Stimulated activated CD8-positive, alpha-beta memory T cell treated with anti-CD3 and anti-CD28 coated beads, Interleukin-15, amount 100 ng/mL, for 24 hours (primary cell): ENCODE data around the gene TTC38.
"Not testable (repeated sequence)": the region's sequence is repeated elsewhere in the genome, so short reads cannot be mapped to it uniquely, and the experiment has no call there.

Experiments
- DNase-seq: peaks from one replicate; pipeline ENCODE4 v3.0.0-alpha.2; 2020; ENCODE audit warnings: low read depth

TTC38 gene

DNA sequence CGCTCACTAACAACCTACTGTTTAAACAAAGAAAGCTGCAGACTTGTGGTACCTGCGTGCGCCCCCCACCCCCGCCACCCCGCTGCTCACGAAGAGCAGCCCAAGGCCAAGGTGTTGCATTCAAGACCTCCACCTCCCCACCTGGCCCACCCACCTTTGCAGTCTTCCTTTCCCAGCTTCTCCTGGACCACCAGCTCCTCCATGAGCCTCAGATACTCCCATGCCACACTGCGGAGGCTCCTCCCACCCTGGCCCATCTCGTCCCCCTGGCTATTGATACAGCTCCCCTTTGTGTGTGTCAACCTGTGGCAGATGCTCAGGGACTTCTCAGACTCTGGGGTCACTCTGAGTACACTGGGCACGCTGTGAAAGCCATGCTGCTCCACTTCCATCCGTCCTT is 21.6 kb upstream of the TTC38 start:
- no peak for DNase-seq

DNA sequence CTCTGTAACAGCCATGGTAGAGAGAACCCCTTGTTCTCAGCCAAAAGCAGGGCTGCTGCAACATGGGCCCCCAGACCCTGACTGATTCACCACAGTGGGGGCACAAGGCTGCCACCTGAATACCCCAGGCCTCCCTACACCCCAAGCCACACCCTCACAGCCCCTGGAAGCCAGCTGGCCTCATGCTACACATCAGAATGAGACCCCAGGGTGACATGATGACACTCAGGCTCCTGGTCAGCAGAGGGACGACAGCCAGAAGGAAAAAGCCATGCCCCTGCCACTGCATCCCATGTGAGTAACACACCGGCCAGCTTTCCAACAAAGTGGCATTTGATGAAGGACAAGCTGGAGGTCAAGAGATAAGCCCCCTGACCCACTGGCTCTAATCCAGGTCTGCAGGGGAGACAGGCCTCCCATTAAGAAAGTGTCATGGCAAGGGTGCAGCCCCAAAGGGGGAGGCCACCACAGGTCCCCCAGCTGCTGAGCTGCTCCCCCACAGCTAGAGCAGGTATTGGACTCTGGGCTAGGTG is 20.3 kb upstream of the TTC38 start:
- DNase-seq, result no peak

DNA sequence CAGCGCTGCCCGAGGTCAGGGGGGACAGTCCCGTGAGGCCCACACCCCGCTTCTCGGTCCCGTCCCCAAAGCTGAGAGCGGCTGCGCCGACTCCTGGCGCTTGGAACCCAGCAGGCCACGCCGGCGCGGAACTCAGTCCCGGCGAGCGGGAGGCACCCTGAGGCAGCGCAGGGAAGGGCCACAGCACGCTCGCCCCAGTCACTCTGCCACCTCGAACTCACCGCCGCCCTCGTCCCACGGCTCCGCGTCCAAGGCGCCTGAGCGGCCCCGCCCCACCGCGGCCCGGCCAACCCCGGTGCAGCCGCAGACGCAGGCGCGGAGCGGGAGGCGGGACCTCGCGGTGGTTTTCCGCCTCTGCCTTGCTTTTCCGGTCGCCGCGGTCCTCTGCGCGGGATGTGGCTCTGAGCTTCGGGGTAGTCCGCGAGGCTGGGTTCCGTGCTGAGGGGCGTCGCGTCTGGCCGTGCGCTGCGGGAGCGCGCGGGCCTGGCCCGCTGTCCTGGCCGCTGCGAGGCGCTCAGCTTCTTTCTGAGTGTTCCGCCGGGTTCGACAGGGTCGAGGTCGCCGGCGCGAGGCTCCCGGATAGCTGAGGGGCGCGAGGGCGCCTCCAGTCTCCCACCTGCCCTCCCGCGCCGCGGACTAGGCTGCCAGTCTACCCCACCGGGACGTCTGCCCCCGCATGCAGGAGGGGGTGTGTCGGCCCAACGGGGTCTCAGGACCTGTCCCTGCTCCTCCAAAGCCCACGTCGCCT is 17.6 kb upstream of the TTC38 start, which contains the start of gene CDPF1:
Gene CDPF1, minus strand, starts transcription at position 259 of the 748 bp plus-strand sequence. CDS start 2,009 bp downstream, outside the sequence.
- DNase-seq, result peak; percentile 86

DNA sequence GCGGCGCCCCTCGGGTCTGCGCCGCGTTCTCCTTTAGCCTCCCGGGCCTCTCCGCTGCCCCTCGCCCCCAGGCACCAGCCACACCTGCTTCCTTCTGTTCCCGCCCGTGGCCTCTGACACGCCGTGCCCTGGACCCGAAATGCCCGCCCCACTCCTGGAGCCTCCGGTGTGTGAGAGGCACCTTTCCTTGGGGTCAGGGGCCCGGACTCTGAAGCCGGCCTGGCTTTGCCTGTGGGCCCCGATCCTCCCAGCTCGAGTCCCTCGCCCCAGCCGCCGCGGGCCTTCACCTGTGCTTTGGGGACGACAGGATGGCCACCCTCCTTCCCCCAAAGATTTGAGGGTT is 17.1 kb upstream of the TTC38 start:
- DNase-seq, result no peak

DNA sequence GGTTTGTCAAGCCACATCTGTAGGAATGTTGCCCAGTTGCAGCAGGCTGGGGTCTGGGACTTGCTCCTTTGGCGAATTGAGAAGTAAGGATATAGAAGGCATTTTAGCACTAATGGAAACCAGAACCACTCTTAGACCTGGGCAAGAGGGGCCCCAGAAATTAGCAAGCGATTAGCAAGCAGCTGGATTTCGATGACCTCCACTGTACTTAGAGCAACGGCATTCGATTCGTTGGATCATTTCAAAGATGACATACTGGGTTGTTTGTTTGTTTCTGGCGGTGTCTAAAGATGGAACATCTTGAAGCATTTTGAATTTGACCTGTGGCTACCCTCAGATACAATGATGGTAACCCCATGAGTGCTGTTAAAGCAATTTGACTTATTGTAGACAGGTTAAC is 16.5 kb upstream of the TTC38 start:
- DNase-seq, result no peak

DNA sequence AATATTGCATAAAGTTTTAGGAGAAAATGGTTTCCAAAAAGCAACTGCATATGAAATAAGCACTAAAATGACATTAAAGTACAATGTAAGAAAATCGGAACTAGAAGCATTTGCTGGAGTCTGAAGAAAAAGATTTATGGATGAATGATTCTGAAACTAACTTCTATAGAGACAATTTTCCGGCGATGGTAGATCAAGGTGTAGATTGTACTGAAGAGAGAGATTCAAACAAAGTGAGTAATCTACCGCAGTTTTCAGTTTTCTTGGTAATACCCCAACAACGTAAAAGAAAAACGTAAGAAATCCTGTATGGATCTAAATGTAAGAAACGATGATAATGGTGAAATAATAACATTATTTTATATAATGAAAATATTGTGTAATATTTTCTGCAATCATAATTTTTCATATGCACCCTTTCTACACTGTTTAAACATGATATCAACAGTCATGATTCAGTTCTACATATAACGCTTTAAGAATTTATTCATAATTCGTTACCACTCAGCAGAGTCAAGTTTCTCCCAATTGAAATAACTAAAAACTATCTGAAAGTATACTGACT is 15.9 kb upstream of the TTC38 start:
- DNase-seq, result no peak

DNA sequence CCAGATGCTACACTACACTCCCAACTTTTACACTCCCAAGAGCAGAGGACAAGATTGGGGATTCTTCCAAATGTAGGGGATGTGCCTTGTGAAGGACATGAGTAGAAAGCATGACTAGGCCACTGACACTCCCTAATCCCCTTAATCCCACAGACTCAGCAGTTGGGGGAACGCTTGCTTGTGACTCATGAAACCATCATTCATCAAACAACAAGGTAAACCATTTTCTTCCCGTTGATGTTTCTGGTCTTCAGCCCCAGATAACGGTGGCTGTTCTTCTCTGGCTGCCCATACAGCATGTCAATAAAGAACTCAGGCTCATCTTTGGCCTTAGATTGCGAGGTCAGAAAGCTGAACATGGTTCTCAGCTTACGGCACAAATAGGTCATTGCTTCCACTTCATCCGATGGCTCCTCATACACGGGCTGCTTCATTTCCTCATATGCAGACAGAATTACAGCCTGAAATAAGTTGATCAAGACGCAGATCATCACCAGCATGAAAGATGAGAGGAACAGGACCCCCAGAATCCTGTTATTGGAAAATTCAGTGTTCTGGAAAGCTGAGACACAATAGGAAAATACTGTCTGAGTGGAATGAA is 11.3 kb upstream of the TTC38 start:
- no peak for DNase-seq

DNA sequence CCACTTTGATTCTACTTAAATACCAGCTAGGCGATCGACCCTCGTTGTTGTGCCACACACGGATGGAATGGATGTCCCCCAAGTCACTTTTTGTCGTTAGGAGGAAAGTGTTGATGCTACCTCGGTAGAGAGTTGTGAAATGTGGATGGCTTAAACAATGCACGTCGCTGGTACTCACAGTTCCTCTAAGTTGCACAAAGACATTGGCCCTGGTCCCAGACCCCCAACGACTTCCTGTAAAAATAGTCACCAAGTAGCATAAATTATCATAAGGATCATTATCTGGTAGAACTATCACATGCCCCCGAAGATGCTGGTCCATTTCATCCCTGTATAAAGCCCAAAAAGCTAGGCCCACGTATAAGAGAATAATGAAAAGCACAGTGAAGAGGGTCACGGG is 8.4 kb upstream of the TTC38 start:
- DNase-seq, result no peak

DNA sequence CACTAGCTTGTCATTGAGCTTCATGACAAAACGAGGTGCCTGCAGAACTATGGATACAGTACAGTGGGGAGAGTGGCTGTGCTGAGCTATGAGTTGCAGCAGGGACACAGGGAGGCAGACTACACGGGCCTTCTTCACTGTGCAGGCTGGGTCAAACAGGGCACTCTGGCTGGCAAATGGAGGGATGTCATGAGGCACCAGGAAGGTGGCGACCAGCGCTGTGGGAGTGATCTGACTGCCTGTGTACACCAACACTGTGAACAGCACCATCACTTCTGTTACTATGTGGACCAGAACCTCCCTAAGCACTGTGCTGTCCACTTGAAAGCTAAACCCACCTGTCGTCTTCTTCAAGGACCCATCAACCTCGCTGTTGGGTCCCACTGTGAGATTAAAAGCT is 7.8 kb upstream of the TTC38 start:
- no peak for DNase-seq

GRCh38 chr22:46262449-46263215 is 5.2 kb upstream of the TTC38 start:
- DNase-seq, result no peak

DNA sequence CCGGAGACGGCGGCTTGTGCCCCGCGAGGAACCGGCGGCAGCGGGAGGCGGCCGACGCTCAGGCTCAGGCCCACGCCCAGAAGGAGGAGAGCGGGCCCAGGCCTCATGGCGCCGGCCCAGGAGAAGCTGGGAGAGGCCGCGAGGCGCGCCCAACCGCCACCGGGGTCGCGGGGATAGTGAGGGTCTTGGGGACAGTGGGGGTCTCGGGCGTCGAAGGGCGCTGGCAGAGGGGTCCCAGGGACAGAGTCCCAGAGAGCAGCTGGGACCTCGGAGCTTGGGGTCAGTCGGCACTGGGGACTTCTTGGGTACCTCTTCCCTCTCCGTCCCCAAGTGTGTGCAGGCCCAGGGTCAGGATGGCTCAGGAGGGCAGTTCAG is 4.6 kb upstream of the TTC38 start, which contains the start of gene PKDREJ:
Gene PKDREJ, minus strand, starts transcription at position 128 of the 375 bp plus-strand sequence. Its CDS starts 21 bp downstream, at position 107.
- DNase-seq, result no peak

DNA sequence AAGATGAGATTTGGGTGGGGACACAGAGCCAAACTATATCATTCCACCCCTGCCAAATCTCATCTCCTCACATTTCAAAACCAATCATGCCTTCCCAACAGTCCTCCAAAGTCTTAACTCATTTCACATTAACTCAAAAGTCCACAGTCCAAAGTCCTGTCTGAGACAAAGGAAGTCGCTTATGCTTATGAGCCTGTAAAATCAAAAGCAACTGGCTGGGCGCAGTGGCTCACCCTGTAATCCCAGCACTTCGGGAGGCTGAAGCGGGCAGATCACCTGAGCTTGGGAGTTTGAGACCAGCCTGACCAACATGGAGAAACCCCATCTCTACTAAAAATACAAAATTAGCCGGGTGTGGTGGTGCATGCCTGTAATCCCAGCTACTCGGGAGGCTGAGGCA is 3.3 kb upstream of the TTC38 start:
- DNase-seq, result not testable (repeated sequence)

DNA sequence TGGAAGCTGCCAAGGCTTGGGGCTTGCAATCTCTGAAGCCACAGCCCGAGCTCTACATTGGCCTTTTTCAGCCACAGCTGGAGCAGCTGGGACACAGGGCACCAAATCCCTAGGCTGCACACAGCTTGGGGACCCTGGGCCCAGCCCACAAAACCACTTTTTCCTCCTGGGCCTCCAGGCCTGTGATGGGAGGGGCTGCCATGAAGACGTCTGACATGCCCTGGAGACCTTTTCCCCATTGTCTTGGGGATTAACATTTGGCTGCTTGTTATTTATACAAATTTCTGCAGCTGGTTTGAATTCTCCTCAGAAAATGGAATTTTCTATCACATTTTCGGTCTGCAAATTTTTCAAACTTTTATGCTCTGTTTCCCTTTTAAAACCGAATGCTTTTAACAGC is 2.2 kb upstream of the TTC38 start:
- DNase-seq, result not testable (repeated sequence)

GRCh38 chr22:46269564-46269963 is 1.8 kb downstream of the TTC38 start:
- DNase-seq, result no peak

GRCh38 chr22:46272196-46272595 is 4.4 kb downstream of the TTC38 start:
- no peak for DNase-seq

- DNase-seq, result no peak
Measured at GRCh38 chr22:46272762-46273431, 5.1 kb downstream of the TTC38 start.

DNA sequence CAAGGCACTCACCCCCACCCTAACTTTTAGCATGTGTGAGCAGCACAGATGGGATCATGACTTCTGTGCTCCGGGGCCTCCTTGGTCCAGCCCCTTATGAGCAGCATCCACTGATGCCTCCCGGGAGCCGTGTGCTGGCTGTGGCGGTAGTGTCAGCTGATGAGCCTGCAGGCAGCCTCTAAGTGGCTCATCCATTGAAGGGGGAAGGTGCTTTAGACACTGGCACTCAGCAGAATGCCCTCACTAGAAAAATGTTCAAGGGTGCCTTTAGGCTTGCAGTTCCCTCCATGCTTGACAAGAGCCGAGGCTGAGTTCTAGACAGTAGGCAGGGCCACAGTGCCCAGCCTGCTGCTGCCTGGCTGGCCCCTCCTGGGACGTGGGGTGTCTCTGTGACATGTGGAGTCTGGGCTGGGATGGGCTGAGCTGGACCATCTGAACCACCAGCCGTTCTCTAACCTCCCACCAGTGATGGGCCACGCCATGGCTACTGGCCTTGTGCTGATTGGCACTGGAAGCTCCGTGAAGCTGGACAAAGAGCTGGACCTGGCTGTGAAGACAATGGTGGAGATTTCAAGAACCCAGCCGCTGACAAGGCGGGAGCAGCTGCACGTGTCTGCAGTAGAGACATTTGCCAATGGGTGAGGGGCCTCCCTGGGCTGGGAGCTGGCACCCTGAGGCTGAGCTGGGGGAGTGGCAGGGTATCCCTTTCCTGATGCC is 5.8 kb downstream of the TTC38 start:
- no peak for DNase-seq

DNA sequence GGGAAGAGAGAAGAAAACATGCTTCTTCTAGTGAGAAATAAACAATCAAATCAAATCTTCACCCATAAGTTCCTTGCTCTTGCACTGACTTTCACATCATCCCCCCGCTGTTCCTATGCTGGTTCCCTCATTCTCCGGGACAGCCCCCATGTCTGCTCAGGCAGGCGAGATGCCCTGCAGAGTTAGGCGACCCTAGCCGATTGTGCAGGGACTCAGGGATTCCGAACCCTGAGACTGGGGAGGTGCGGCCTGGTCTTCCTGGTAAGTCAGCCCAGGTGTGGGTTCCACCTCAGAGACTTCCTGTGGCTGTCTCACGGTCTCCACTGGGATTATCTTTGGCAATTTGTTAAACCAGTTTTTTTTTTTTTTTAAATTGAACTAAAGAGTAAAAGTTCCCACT is 6.6 kb downstream of the TTC38 start:
- no peak for DNase-seq

DNA sequence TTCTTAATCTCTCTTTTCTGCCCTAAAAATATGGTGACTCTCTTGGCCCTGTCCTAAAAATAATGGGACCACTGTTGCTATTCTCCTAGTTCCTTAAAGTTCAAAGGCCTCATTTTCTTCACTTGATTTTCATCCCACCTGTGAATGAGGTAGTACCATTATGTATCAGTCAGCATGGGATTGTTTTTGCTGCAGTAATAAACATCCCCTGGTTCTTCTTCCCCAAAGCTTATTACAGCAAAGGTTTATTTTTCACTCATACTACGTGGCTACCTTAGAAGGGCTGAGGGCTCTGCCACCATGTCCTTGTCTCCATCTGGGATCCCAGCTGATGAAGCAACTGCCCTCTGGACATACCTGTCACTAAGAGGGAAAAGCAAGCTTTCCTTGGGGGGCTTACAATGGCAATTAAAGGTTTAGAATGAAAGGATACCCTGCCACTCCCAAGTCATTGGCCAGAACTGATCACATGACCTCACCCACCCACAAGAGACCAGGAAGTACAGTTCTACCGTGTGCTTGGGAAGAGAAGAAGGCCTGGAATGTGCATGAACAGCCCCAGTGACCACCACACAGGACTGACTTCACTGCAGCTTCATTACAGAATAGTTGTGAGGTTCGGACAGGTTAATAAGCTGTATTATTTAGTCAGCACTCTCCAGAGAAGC is 7.8 kb downstream of the TTC38 start:
- no peak for DNase-seq

- DNase-seq, result no peak
Measured at GRCh38 chr22:46276563-46276962, 8.8 kb downstream of the TTC38 start.
